Ovary (tissue), 3 donors: Measurements from ENCODE around the gene ARAP1.

Experiments used
- EP300 ChIP-seq: sonication (generic); formaldehyde crosslinking; IDR thresholded peaks from one replicate; pipeline ENCODE4 v1.6.1; 2017; ENCODE audit warnings: antibody characterized with exemption
- POLR2A ChIP-seq: fragments of 450-650 bp; IDR thresholded peaks from one replicate; pipeline ENCODE4 v1.6.1; 2017; ENCODE audit warnings: antibody characterized with exemption, mild to moderate bottlenecking, moderate library complexity
- TF ChIP-seq, protein P1 (sequence below), 3 donors: fragments of 450-650 bp in 2 of 3; fragments of 200-600 bp in 1 of 3; IDR thresholded peaks; one replicate each; pipeline versions ENCODE4 v1.5.1 to v1.8.0; 2016 to 2022; ENCODE audit warnings: antibody characterized with exemption in 3 of 3, mild to moderate bottlenecking in 1 of 3
- donor health status: DM: no; HTN: no; CAD: no.

GRCh38 chr11:72652873-72653630 is 99.2 kb downstream of the ARAP1 start:
- TF ChIP-seq POLR2A (no peak), EP300 (no peak)
- TF ChIP-seq, protein P1, sequence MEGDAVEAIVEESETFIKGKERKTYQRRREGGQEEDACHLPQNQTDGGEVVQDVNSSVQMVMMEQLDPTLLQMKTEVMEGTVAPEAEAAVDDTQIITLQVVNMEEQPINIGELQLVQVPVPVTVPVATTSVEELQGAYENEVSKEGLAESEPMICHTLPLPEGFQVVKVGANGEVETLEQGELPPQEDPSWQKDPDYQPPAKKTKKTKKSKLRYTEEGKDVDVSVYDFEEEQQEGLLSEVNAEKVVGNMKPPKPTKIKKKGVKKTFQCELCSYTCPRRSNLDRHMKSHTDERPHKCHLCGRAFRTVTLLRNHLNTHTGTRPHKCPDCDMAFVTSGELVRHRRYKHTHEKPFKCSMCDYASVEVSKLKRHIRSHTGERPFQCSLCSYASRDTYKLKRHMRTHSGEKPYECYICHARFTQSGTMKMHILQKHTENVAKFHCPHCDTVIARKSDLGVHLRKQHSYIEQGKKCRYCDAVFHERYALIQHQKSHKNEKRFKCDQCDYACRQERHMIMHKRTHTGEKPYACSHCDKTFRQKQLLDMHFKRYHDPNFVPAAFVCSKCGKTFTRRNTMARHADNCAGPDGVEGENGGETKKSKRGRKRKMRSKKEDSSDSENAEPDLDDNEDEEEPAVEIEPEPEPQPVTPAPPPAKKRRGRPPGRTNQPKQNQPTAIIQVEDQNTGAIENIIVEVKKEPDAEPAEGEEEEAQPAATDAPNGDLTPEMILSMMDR (IDR thresholded peaks at IDR 0.05), result no peak
